Measurements from ENCODE around the gene UBE2S.

- TF ChIP-seq CTCF (IDR thresholded peaks at IDR 0.05), result no peak
- TF ChIP-seq EZH2 (IDR thresholded peaks at IDR 0.05; ENCODE audit: borderline replicate concordance, insufficient read depth, low read depth, low read length, poor library complexity, severe bottlenecking), result no peak
Observed at GRCh38 chr19:55352549-55353145, 54.9 kb downstream of the UBE2S start.
